Suppressor macrophage treated with lipopolysaccharide for 1 hour (primary cell): ENCODE measurements around the gene CABP1.
A peak's percentile ranks its signal among the peaks of the same experiment; 100 is the strongest.

ENCODE experiments used
- DNase-seq, 3 donors: peaks; one replicate each; pipeline ENCODE4 v3.0.0-alpha.2; 2020 to 2022

Gene CABP1

GRCh38 chr12:120696626-120697025 lies 56.2 kb downstream of the CABP1 start:
- DNase-seq = no peak

- DNase-seq = no peak
These were observed 56.9 kb downstream of the CABP1 start for GRCh38 chr12:120697344-120697743.

GRCh38 chr12:120698665-120699064 lies 58.2 kb downstream of the CABP1 start:
- DNase-seq = peak; percentile 49 to 52 (median 50)

- DNase-seq = no peak
These were observed 59.1 kb downstream of the CABP1 start for GRCh38 chr12:120699553-120699952.

GRCh38 chr12:120700886-120701285 lies 60.5 kb downstream of the CABP1 start:
- no peak for DNase-seq

GRCh38 chr12:120702637-120703036 lies 62.2 kb downstream of the CABP1 start:
- DNase-seq = no peak

GRCh38 chr12:120703311-120703942 lies 63.0 kb downstream of the CABP1 start:
- no peak for DNase-seq

- no peak for DNase-seq
These were observed 65.2 kb downstream of the CABP1 start for GRCh38 chr12:120705618-120706017.

- no peak for DNase-seq
These were observed 65.6 kb downstream of the CABP1 start for GRCh38 chr12:120706029-120706428.

- DNase-seq = no peak
These were observed 68.2 kb downstream of the CABP1 start for GRCh38 chr12:120708651-120709050.

GRCh38 chr12:120710031-120710804 lies 69.8 kb downstream of the CABP1 start, which contains the start of gene UNC119B:
TSS of gene UNC119B (plus strand) at chr12:120710458. CDS start at chr12:120710475, 17 bp downstream.
- DNase-seq = peak; percentile 61 to 87 (median 73)

- DNase-seq = peak in 1 of 3 donors; percentile 17
These were observed 70.4 kb downstream of the CABP1 start for GRCh38 chr12:120710805-120711296.

GRCh38 chr12:120711411-120711810 lies 71.0 kb downstream of the CABP1 start:
- no peak for DNase-seq

GRCh38 chr12:120712610-120713009 lies 72.2 kb downstream of the CABP1 start:
- DNase-seq = no peak

GRCh38 chr12:120713861-120714482 lies 73.5 kb downstream of the CABP1 start:
- peak; percentile 90 to 95 (median 94) for DNase-seq
